Measurements from ENCODE around the gene SUGT1.

DNA sequence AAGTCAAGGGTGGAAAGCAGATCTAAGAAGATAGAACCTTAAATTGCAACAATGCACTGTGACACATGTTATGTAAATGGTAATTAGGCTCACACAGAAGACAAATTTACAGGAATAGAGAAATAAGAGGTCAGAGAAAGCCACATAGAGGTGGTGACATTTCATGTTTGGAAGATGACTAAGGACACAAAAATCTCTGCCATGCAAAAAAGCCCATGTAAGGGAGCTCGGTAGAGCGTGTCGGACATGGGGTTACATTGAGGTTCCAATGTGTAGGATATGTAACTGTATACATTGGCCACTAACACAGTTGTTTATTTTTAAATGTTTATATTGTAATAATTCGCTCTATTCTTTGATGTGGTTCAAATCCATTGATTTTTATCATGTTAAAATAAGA, 33.7 kb downstream of the SUGT1 start:
- TF ChIP-seq, protein P1, sequence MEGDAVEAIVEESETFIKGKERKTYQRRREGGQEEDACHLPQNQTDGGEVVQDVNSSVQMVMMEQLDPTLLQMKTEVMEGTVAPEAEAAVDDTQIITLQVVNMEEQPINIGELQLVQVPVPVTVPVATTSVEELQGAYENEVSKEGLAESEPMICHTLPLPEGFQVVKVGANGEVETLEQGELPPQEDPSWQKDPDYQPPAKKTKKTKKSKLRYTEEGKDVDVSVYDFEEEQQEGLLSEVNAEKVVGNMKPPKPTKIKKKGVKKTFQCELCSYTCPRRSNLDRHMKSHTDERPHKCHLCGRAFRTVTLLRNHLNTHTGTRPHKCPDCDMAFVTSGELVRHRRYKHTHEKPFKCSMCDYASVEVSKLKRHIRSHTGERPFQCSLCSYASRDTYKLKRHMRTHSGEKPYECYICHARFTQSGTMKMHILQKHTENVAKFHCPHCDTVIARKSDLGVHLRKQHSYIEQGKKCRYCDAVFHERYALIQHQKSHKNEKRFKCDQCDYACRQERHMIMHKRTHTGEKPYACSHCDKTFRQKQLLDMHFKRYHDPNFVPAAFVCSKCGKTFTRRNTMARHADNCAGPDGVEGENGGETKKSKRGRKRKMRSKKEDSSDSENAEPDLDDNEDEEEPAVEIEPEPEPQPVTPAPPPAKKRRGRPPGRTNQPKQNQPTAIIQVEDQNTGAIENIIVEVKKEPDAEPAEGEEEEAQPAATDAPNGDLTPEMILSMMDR (IDR thresholded peaks at IDR 0.05), result no peak
- no peak for TF ChIP-seq POLR2AphosphoS5 (IDR thresholded peaks at IDR 0.05)
- TF ChIP-seq EP300 (IDR thresholded peaks at IDR 0.05; ENCODE audit: low read depth), result no peak

Measured in transverse colon (tissue), 4 donors.